Neuronal stem cell (in vitro differentiated cells): ENCODE data around the gene ACTR6.

ENCODE experiments used
- DNase-seq: peaks from one replicate; pipeline ENCODE4 v3.0.0-alpha.2; 2013; ENCODE audit warnings: low spot score
- H2AFZ ChIP-seq: one replicate; pipeline ENCODE4 v1.6.1; 2013; ENCODE audit warnings: mild to moderate bottlenecking, low read length, inconsistent platforms
- H2AK5ac ChIP-seq: 2 replicates; pipeline ENCODE4 v1.6.1; 2013; ENCODE audit warnings: low read depth, mild to moderate bottlenecking, inconsistent platforms, low read length, moderate library complexity, mixed read lengths
- H2BK120ac ChIP-seq: 2 replicates; pipeline ENCODE4 v1.6.1; 2013; ENCODE audit warnings: low read depth, mild to moderate bottlenecking, inconsistent platforms, low read length, moderate library complexity, mixed read lengths
- H2BK12ac ChIP-seq: one replicate; pipeline ENCODE4 v1.6.1; 2013; ENCODE audit warnings: low read length, inconsistent platforms
- H2BK15ac ChIP-seq: 2 replicates; pipeline ENCODE4 v1.6.1; 2013; ENCODE audit warnings: mild to moderate bottlenecking, low read length, inconsistent platforms, mixed read lengths
- H2BK5ac ChIP-seq: one replicate; pipeline ENCODE4 v1.6.1; 2013; ENCODE audit warnings: inconsistent platforms, mild to moderate bottlenecking, low read length, moderate library complexity
- H3K14ac ChIP-seq: one replicate; pipeline ENCODE4 v1.6.1; 2013; ENCODE audit warnings: low read length, inconsistent platforms
- H3K18ac ChIP-seq: 2 replicates; pipeline ENCODE4 v1.6.1; 2013; ENCODE audit warnings: low read length, inconsistent platforms
- H3K23ac ChIP-seq: 2 replicates; pipeline ENCODE4 v1.6.1; 2013; ENCODE audit warnings: low read depth, mild to moderate bottlenecking, mixed read lengths, low read length, inconsistent platforms; ENCODE audit not compliant: poor library complexity
- H3K27ac ChIP-seq: replicated peaks from 3 replicates; pipeline ENCODE4 v1.5.1; 2013; ENCODE audit warnings: low read length, inconsistent platforms
- H3K27me3 ChIP-seq, 3 experiments: 2 replicates each; pipeline ENCODE4 v1.6.1; 2013; ENCODE audit warnings: low read length in 3 of 3, mild to moderate bottlenecking in 2 of 3, inconsistent platforms in 1 of 3, low read depth in 1 of 3, mixed read lengths in 1 of 3, moderate library complexity in 1 of 3; ENCODE audit not compliant: control insufficient read depth in 3 of 3, insufficient read depth in 3 of 3
- H3K36me3 ChIP-seq, 2 donors: replicated peaks in 1 of 2; 2 replicates each; pipeline ENCODE4 v1.6.1; 2013; ENCODE audit warnings: low read length in 2 of 2; ENCODE audit not compliant: control insufficient read depth in 2 of 2, insufficient read depth in 2 of 2
- H3K4ac ChIP-seq: 2 replicates; pipeline ENCODE4 v1.6.1; 2013; ENCODE audit warnings: inconsistent platforms, mild to moderate bottlenecking, low read length, moderate library complexity
- H3K4me1 ChIP-seq, 2 donors: 1 replicate in 1 of 2; 2 replicates in 1 of 2; pipeline ENCODE4 v1.6.1; 2013; ENCODE audit warnings: low read length in 2 of 2, low read depth in 1 of 2; ENCODE audit not compliant: control insufficient read depth in 2 of 2, insufficient read depth in 1 of 2
- H3K4me2 ChIP-seq: one replicate; pipeline ENCODE4 v1.6.1; 2013; ENCODE audit warnings: mild to moderate bottlenecking, low read length, inconsistent platforms; ENCODE audit not compliant: insufficient read depth, poor library complexity, severe bottlenecking
- H3K4me3 ChIP-seq, 2 donors: 2 replicates each; pipeline ENCODE4 v1.5.1; 2013; ENCODE audit warnings: low read length in 2 of 2, mild to moderate bottlenecking in 2 of 2, inconsistent platforms in 1 of 2, moderate library complexity in 1 of 2
- H3K79me1 ChIP-seq: one replicate; pipeline ENCODE4 v1.6.1; 2013; ENCODE audit warnings: low read depth, mild to moderate bottlenecking, inconsistent platforms, low read length, moderate library complexity
- H3K9ac ChIP-seq: one replicate; pipeline ENCODE4 v1.6.1; 2013; ENCODE audit warnings: mild to moderate bottlenecking, low read depth, low read length, inconsistent platforms; ENCODE audit not compliant: poor library complexity
- H3K9me3 ChIP-seq, 2 donors: replicated peaks in 1 of 2; 2 replicates each; pipeline versions ENCODE3 to v1.6.1; 2013; ENCODE audit warnings: low read length in 2 of 2, mild to moderate bottlenecking in 2 of 2, inconsistent platforms in 1 of 2, low read depth in 1 of 2, mixed read lengths in 1 of 2, moderate library complexity in 1 of 2; ENCODE audit not compliant: control insufficient read depth in 2 of 2, insufficient read depth in 1 of 2
- H4K8ac ChIP-seq: one replicate; pipeline ENCODE4 v1.6.1; 2013; ENCODE audit warnings: low read depth, mild to moderate bottlenecking, inconsistent platforms, low read length, moderate library complexity
- H4K91ac ChIP-seq: one replicate; pipeline ENCODE4 v1.6.1; 2013; ENCODE audit warnings: low read length, low read depth, mild to moderate bottlenecking, inconsistent platforms; ENCODE audit not compliant: poor library complexity
- WGBS, 2 donors: extraction: QIAGEN DNeasy Blood & Tissue Kit; methylation state at CpG; one replicate each; pipeline ENCODE4 v1.1.7; 2013; ENCODE audit warnings: missing lambda C conversion rate in 2 of 2, mixed read lengths in 1 of 2; ENCODE audit not compliant: insufficient read length in 2 of 2, insufficient replicate concordance in 1 of 2; ENCODE audit errors: extremely low coverage in 2 of 2; 5-methylcytosine and 5-hydroxymethylcytosine counted together

Gene ACTR6

DNA sequence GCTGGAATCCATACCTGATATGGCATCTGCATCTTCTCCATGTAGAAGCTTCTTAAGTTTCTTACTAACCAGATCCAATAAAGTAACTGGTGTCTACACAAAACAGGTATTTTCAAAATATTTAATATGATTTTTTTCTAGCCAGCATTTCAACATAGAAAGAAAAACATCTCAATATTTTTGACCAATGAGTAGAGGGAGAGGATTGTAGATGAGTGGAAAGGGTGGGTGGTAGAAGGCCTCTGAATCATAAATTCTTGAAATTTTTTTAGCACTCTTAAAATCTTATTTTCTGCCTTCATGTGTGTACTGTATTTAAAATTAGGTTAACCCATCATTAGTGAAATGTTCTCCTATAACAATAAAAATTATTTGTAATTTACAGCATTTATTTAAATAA is 48.3 kb downstream of the ACTR6 start:
- H4K91ac ChIP-seq: no peak overlapping the region
- no peak overlapping the region for H2BK12ac ChIP-seq
- no peak overlapping the region for H3K23ac ChIP-seq
- no peak overlapping the region for H3K27ac ChIP-seq
- no peak overlapping the region for H3K18ac ChIP-seq
- H4K8ac ChIP-seq: no peak overlapping the region
- H2BK15ac ChIP-seq: no peak overlapping the region
- no peaks in the 10 kb centered on the region for H3K9me3 ChIP-seq
- no peaks in the 10 kb centered on the region for H3K4me1 ChIP-seq
- H3K4ac ChIP-seq: no peak overlapping the region
- no peak overlapping the region for H3K9ac ChIP-seq
- H2AFZ ChIP-seq: no peak overlapping the region
- H3K14ac ChIP-seq: no peak overlapping the region
- no peaks in the 10 kb centered on the region for H3K36me3 ChIP-seq
- H3K4me2 ChIP-seq: no peak overlapping the region
- H3K27me3 ChIP-seq: no peaks in the 10 kb centered on the region
- H3K79me1 ChIP-seq: no peaks in the 10 kb centered on the region
- H3K4me3 ChIP-seq: no peak overlapping the region
- no peak overlapping the region for H2BK120ac ChIP-seq
- H2AK5ac ChIP-seq: no peak overlapping the region
- DNase-seq: no peak
- no peak overlapping the region for H2BK5ac ChIP-seq

- Histone ChIP-seq H2BK5ac (no peak overlapping the region), H2AFZ (no peak overlapping the region), H2AK5ac (no peak overlapping the region), H2BK120ac (no peak overlapping the region), H2BK15ac (no peak overlapping the region), H3K4me1 (no peaks in the 10 kb centered on the region), H3K27ac (no peak overlapping the region), H4K8ac (no peak overlapping the region), H3K27me3 (no peaks in the 10 kb centered on the region), H4K91ac (no peak overlapping the region), H3K9ac (no peak overlapping the region), H3K23ac (no peak overlapping the region), H3K4ac (no peak overlapping the region), H3K36me3 (no peaks in the 10 kb centered on the region), H3K14ac (no peak overlapping the region), H3K4me3 (no peak overlapping the region), H3K4me2 (no peak overlapping the region), H3K79me1 (no peaks in the 10 kb centered on the region), H3K18ac (no peak overlapping the region), H3K9me3 (no peaks in the 10 kb centered on the region), H2BK12ac (no peak overlapping the region)
- no peak for DNase-seq
- WGBS, 2 donors: no CpG with 5 or more reads among the region's 7 CpGs
These were observed 49.3 kb downstream of the ACTR6 start for GRCh38 chr12:100249941-100250340.

DNA sequence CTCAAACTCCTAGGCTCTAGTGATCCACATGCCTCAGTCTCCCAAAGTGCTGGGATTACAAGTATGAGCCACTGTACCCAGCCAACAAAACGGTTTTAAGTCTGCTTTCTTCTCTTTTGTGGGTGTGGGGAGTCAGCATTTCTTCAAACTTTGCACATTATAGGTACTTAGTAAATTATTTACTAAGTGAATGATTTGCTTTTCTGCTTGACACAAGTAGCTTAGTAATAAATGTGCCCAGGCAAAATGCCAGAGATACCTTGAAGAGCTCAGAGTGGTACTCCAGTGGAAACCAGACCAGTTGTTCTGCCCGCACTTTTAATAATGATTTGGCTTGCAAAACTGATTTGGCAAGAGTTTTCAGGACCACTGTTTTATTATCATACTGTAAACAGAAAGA is 51.3 kb downstream of the ACTR6 start:
- Histone ChIP-seq H3K36me3 (no peaks in the 10 kb centered on the region), H3K9me3 (no peaks in the 10 kb centered on the region), H2AK5ac (no peak overlapping the region), H3K79me1 (no peaks in the 10 kb centered on the region), H2BK5ac (no peak overlapping the region), H3K27me3 (no peaks in the 10 kb centered on the region), H3K14ac (no peak overlapping the region), H3K23ac (no peak overlapping the region), H3K27ac (no peak overlapping the region), H3K18ac (no peak overlapping the region), H3K4me1 (no peaks in the 10 kb centered on the region), H3K4ac (no peak overlapping the region), H2BK120ac (no peak overlapping the region), H4K91ac (no peak overlapping the region), H3K4me2 (no peak overlapping the region), H3K4me3 (no peak overlapping the region), H4K8ac (no peak overlapping the region), H3K9ac (no peak overlapping the region), H2AFZ (no peak overlapping the region), H2BK12ac (no peak overlapping the region), H2BK15ac (no peak overlapping the region)
- no CpG with 5 or more reads among the region's 2 CpGs for WGBS, 2 donors
- no peak for DNase-seq

GRCh38 chr12:100253437-100253836 is 52.8 kb downstream of the ACTR6 start:
- no peaks in the 10 kb centered on the region for H3K79me1 ChIP-seq
- H4K8ac ChIP-seq: no peak overlapping the region
- H2BK5ac ChIP-seq: no peak overlapping the region
- no peak overlapping the region for H3K27ac ChIP-seq
- H3K23ac ChIP-seq: no peak overlapping the region
- no peak overlapping the region for H2AK5ac ChIP-seq
- H3K4ac ChIP-seq: no peak overlapping the region
- no peak overlapping the region for H3K4me3 ChIP-seq
- no peak overlapping the region for H3K14ac ChIP-seq
- H2BK15ac ChIP-seq: no peak overlapping the region
- H2AFZ ChIP-seq: no peak overlapping the region
- no peak overlapping the region for H3K18ac ChIP-seq
- H3K9me3 ChIP-seq: no peaks in the 10 kb centered on the region
- no peak overlapping the region for H4K91ac ChIP-seq
- no peaks in the 10 kb centered on the region for H3K4me1 ChIP-seq
- H3K27me3 ChIP-seq: no peaks in the 10 kb centered on the region
- no peak overlapping the region for H2BK120ac ChIP-seq
- no CpG with 5 or more reads among the region's 1 CpG for WGBS, 2 donors
- peaks cover 0 to 2% of the 10 kb centered on the region in 2 donors for H3K36me3 ChIP-seq
- H2BK12ac ChIP-seq: no peak overlapping the region
- no peak for DNase-seq
- H3K9ac ChIP-seq: no peak overlapping the region
- no peak overlapping the region for H3K4me2 ChIP-seq
